Tracheal epithelial cell (primary cell): ENCODE data around the gene FADS2. TPM values are rescaled to one million over a fixed set of nuclear protein-coding genes. Genes with fewer than 3 reads are reported as not detected.

Source experiments
- total RNA-seq: library from RNA; depleted of rRNA; stranded (reverse); fragments of >200 nt; gene quantifications from 2 replicates; pipeline ENCODE4 v1.2.1, GENCODE V29; 2014

FADS2 gene
- 63.5 and 143 TPM in 2 replicates for total RNA-seq

GRCh38 chr11:61827571-61828378 lies at the start of gene FADS2:
Gene FADS2 (plus strand): TSS chr11:61828300. CDS start chr11:61828391, 91 bp downstream.

GRCh38 chr11:61792310-61793082 lies 35.6 kb upstream of the FADS2 start, which contains the start of the genes FEN1 and TMEM258:
Gene FEN1 (plus strand): TSS chr11:61792911. CDS start chr11:61795362, 2,451 bp downstream.
Gene TMEM258 (minus strand): TSS chr11:61792599. CDS start chr11:61792558, 41 bp downstream.

GRCh38 chr11:61816736-61817455 lies 11.2 kb upstream of the FADS2 start, which contains the start of gene FADS1:
Gene FADS1 (minus strand): TSS chr11:61817003. CDS start chr11:61816929, 74 bp downstream.

GRCh38 chr11:61891331-61892084 lies 63.4 kb downstream of the FADS2 start, which contains the start of gene FADS3:
Gene FADS3 (minus strand): TSS chr11:61891545. CDS start chr11:61891381, 164 bp downstream.

Other genes with a start within 250 kb of the FADS2 start
- 13.4 and 17.6 TPM in 2 replicates for gene SYT7, start 247.2 kb upstream of the FADS2 start, total RNA-seq
- gene DAGLA, start 147.9 kb upstream of the FADS2 start, total RNA-seq = under 0.01 and 0.96 TPM in 2 replicates
- gene MYRF, start 75.7 kb upstream of the FADS2 start, total RNA-seq = under 0.01 and 0.72 TPM in 2 replicates
- 30.8 and 38.4 TPM in 2 replicates for gene TMEM258, start 35.7 kb upstream of the FADS2 start, total RNA-seq
- 3.2 and 12.5 TPM in 2 replicates for gene FEN1, start 35.4 kb upstream of the FADS2 start, total RNA-seq
- gene FADS1, start 11.3 kb upstream of the FADS2 start, total RNA-seq = 40.2 and 79.7 TPM in 2 replicates
- gene FADS3, start 63.2 kb downstream of the FADS2 start, total RNA-seq = 22.6 and 97.4 TPM in 2 replicates
- 1.1 and 1.9 TPM in 2 replicates for gene RAB3IL1, start 89.3 kb downstream of the FADS2 start, total RNA-seq
- 1.5 and 1.7 TPM in 2 replicates for gene BEST1, start 122.1 kb downstream of the FADS2 start, total RNA-seq
- gene FTH1, start 139.3 kb downstream of the FADS2 start, total RNA-seq = 1,587 and 1,777 TPM in 2 replicates